GM23248 (cell line): ENCODE measurements around the gene POMC.

Experiments
- EZH2 ChIP-seq: fragments of 200-600 bp; sonication (generic); IDR thresholded peaks from 2 replicates; pipeline ENCODE4 v1.6.1; 2018; ENCODE audit warnings: antibody characterized with exemption, mild to moderate bottlenecking; ENCODE audit not compliant: insufficient read depth, poor library complexity, severe bottlenecking
- EZH2phosphoT487 ChIP-seq: fragments of 200-600 bp; sonication (generic); IDR thresholded peaks from 2 replicates; pipeline ENCODE4 v1.6.1; 2018; ENCODE audit warnings: antibody characterized with exemption, moderate library complexity, mild to moderate bottlenecking, low read depth; ENCODE audit not compliant: insufficient read depth

GRCh38 chr2:25161055-25161781 is 7.2 kb downstream of the POMC start:
- TF ChIP-seq EZH2, result no peak
- no peak for TF ChIP-seq EZH2phosphoT487
